Measurements from ENCODE around the gene DPEP1. TPM values are rescaled to one million over a fixed set of nuclear protein-coding genes. Genes with fewer than 3 reads are reported as not detected.

DPEP1 gene
- total and polyA plus RNA-seq, 2 donors (not counting 1 experiment from before 2014, with no cell fraction given) = not detected

DNA sequence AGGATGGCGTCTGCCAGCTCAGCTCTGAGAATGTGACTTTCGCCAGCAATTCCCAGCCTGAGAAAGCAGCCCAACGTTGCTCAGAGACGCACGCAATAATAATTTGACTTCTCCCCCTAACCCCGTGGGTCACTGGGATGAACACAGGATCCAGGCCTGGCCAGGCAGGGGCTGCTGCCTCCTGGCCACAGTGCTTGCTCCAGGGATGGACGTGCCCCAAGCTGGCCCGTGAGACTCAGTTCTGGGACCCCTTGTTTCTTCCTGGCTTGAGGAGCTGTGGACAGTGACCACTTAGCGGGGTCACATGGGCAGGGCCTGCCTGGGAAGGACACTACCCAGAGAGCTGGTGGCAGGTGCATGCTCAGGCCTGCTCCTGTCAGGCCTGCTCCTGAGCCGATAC, 13.5 kb upstream of the DPEP1 start:
- no peak overlapping the region for H3K9ac ChIP-seq (ENCODE audit: low read length)
- H3K79me2 ChIP-seq (ENCODE audit: control insufficient read depth, insufficient read depth, low read length) = no peaks in the 10 kb centered on the region
- H3K27me3 Mint-ChIP-seq = peaks cover 4% of the 10 kb centered on the region
- no peaks in the 10 kb centered on the region for H3K9me3 Mint-ChIP-seq (ENCODE audit: insufficient read depth)
- peaks cover 7% of the 10 kb centered on the region for H3K4me1 Mint-ChIP-seq
- no peaks in the 10 kb centered on the region for H3K9me3 ChIP-seq (ENCODE audit: control extremely low read depth in 1 of 3, control insufficient read depth in 2 of 3, insufficient read depth in 1 of 3, low read length in 2 of 3)
- WGBS (ENCODE audit: insufficient coverage) = 86% methylated on average over 10 of the region's 10 CpGs
- no peak for ATAC-seq (ENCODE audit: low read depth)
- no peaks in the 10 kb centered on the region for H3K36me3 ChIP-seq (replicated peaks in 1 of 2; ENCODE audit: control extremely low read depth in 1 of 2, control insufficient read depth in 1 of 2, extremely low read depth in 1 of 2, insufficient read depth in 2 of 2, low read length in 1 of 2)
- H3K4me2 ChIP-seq (replicated peaks; ENCODE audit: low read depth, low read length, poor library complexity, severe bottlenecking) = no peak overlapping the region
- POLR2A ChIA-PET = no interaction called here
- H2AFZ ChIP-seq (ENCODE audit: insufficient read depth, low read depth, low read length, poor library complexity, severe bottlenecking) = no peak overlapping the region
- no peak overlapping the region for H3K27ac ChIP-seq (ENCODE audit: low read length in 2 of 2)
- H3K4me3 ChIP-seq (ENCODE audit: control extremely low read depth in 1 of 5, extremely low read depth in 1 of 5, insufficient read depth in 1 of 5, low read depth in 2 of 5, low read length in 4 of 5) = no peak overlapping the region
- peaks cover 7 to 10% of the 10 kb centered on the region in 2 donors for H3K4me1 ChIP-seq (ENCODE audit: control insufficient read depth in 2 of 2, insufficient read depth in 2 of 2, low read length in 2 of 2)
- CTCF ChIA-PET = interaction anchor here (0.7 kb wide), 1 partner anchor 260 kb away, joined by 3 read pairs; no protein-coding TSS in a partner anchor
- no peak overlapping the region for H3K27ac Mint-ChIP-seq
- H4K20me1 ChIP-seq (ENCODE audit: control insufficient read depth, insufficient read depth, low read length, poor library complexity, severe bottlenecking) = no peaks in the 10 kb centered on the region
- no peak overlapping the region for H3K4me3 Mint-ChIP-seq
- no peak for TF ChIP-seq EZH2 (IDR thresholded peaks at IDR 0.05; ENCODE audit: borderline replicate concordance, insufficient read depth, low read depth, low read length, poor library complexity, severe bottlenecking)
- TF ChIP-seq, protein P1, sequence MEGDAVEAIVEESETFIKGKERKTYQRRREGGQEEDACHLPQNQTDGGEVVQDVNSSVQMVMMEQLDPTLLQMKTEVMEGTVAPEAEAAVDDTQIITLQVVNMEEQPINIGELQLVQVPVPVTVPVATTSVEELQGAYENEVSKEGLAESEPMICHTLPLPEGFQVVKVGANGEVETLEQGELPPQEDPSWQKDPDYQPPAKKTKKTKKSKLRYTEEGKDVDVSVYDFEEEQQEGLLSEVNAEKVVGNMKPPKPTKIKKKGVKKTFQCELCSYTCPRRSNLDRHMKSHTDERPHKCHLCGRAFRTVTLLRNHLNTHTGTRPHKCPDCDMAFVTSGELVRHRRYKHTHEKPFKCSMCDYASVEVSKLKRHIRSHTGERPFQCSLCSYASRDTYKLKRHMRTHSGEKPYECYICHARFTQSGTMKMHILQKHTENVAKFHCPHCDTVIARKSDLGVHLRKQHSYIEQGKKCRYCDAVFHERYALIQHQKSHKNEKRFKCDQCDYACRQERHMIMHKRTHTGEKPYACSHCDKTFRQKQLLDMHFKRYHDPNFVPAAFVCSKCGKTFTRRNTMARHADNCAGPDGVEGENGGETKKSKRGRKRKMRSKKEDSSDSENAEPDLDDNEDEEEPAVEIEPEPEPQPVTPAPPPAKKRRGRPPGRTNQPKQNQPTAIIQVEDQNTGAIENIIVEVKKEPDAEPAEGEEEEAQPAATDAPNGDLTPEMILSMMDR (IDR thresholded peaks at IDR 0.05) = no peak
- peaks cover 0 to 14% (median 0%) of the 10 kb centered on the region in 4 experiments for H3K27me3 ChIP-seq (replicated peaks in 1 of 4; ENCODE audit: control extremely low read depth in 1 of 4, control insufficient read depth in 3 of 4, insufficient read depth in 4 of 4, low read length in 3 of 4)
- intact Hi-C loops (cut with micrococcal nuclease) = no loop called here
- no peak for DNase-seq

DNA sequence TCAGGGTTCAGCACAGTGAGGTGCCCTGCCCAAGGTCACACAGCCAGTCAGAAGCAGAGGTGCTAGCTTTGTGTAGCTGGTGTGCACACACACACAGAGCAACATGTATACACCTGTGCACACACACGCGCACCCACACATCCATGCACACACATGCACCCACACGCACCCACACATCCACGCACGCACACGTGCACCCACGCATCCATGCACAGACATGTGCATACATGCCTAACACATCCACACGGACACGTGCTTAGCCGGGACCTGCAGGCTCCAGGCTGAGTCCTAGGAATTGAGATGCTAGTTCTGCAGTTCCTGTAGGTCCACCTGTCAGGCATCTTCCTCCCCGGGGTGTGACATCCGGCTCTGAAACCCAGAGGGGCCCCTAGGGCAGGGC, 13.0 kb upstream of the DPEP1 start:
- Histone ChIP-seq H3K4me2 (replicated peaks; ENCODE audit: low read depth, low read length, poor library complexity, severe bottlenecking) (no peak overlapping the region), H3K4me3 (ENCODE audit: control extremely low read depth in 1 of 5, extremely low read depth in 1 of 5, insufficient read depth in 1 of 5, low read depth in 2 of 5, low read length in 4 of 5) (no peak overlapping the region), H3K9ac (ENCODE audit: low read length) (no peak overlapping the region), H3K27me3 (replicated peaks in 1 of 4; ENCODE audit: control extremely low read depth in 1 of 4, control insufficient read depth in 3 of 4, insufficient read depth in 4 of 4, low read length in 3 of 4) (peaks cover 0 to 14% (median 0%) of the 10 kb centered on the region in 4 experiments), H3K4me1 (ENCODE audit: control insufficient read depth in 2 of 2, insufficient read depth in 2 of 2, low read length in 2 of 2) (peaks cover 7 to 10% of the 10 kb centered on the region in 2 donors), H3K36me3 (replicated peaks in 1 of 2; ENCODE audit: control extremely low read depth in 1 of 2, control insufficient read depth in 1 of 2, extremely low read depth in 1 of 2, insufficient read depth in 2 of 2, low read length in 1 of 2) (no peaks in the 10 kb centered on the region), H2AFZ (ENCODE audit: insufficient read depth, low read depth, low read length, poor library complexity, severe bottlenecking) (no peak overlapping the region), H3K9me3 (ENCODE audit: control extremely low read depth in 1 of 3, control insufficient read depth in 2 of 3, insufficient read depth in 1 of 3, low read length in 2 of 3) (no peaks in the 10 kb centered on the region), H3K27ac (ENCODE audit: low read length in 2 of 2) (no peak overlapping the region), H4K20me1 (ENCODE audit: control insufficient read depth, insufficient read depth, low read length, poor library complexity, severe bottlenecking) (no peaks in the 10 kb centered on the region), H3K79me2 (ENCODE audit: control insufficient read depth, insufficient read depth, low read length) (no peaks in the 10 kb centered on the region)
- no peak for TF ChIP-seq EZH2 (IDR thresholded peaks at IDR 0.05; ENCODE audit: borderline replicate concordance, insufficient read depth, low read depth, low read length, poor library complexity, severe bottlenecking)
- TF ChIP-seq, protein P1 (IDR thresholded peaks at IDR 0.05) = no peak
- H3K9me3 Mint-ChIP-seq (ENCODE audit: insufficient read depth) = no peaks in the 10 kb centered on the region
- no peak for DNase-seq
- peaks cover 4% of the 10 kb centered on the region for H3K27me3 Mint-ChIP-seq
- intact Hi-C loops (cut with micrococcal nuclease) = no loop called here
- WGBS (ENCODE audit: insufficient coverage) = 91% methylated on average over 12 of the region's 12 CpGs
- H3K4me1 Mint-ChIP-seq = peaks cover 7% of the 10 kb centered on the region
- H3K4me3 Mint-ChIP-seq = no peak overlapping the region
- no peak for ATAC-seq (ENCODE audit: low read depth)
- no peak overlapping the region for H3K27ac Mint-ChIP-seq
- CTCF ChIA-PET = interaction anchor here (0.7 kb wide), 1 partner anchor 260 kb away, joined by 3 read pairs; no protein-coding TSS in a partner anchor
- POLR2A ChIA-PET = no interaction called here
